ENCODE results near the gene LINC01488. TPM values are rescaled to one million over a fixed set of nuclear protein-coding genes. Genes with fewer than 3 reads are reported as not detected.

Gene LINC01488
- total and polyA plus RNA-seq, 2 donors (not counting 1 experiment from before 2014, with no cell fraction given), result not detected

DNA sequence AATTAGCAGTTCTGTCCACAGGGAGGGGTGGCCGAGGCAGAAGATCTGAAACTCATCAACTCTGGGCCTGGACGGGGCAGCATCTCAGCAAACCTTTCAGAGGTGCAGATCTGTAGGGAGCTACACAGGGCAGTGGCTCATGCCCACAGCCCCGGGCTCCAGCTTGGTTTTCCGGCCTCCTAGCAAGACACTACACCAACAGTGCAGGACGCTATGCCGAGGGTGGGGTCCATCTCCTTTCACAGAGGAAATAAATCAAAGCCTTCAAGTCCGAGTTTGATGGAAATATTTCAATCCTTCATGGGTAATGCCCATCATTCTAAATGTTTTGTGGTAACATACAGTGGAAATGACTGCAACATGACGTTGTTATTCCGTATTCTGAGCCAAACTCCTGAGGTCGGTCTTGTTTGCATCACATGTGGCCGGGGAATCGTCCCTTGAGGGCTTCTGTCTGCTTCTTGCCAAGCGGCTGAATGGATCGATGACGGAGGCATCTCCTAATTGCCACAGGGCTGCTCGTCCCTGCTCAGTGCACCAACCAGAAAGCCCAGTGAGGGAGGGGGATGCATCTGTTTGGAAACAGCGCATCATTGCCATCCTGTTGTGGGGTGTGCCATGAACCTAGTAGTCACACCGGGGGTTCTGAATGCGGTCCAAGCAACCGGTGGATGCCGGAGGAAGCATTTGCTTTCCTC lies 30.0 kb downstream of the LINC01488 start:
- H3K4me3 ChIP-seq (ENCODE audit: control extremely low read depth in 1 of 5, extremely low read depth in 1 of 5, insufficient read depth in 1 of 5, low read depth in 2 of 5, low read length in 4 of 5), result no peak overlapping the region
- no peak overlapping the region for H2AFZ ChIP-seq (ENCODE audit: insufficient read depth, low read depth, low read length, poor library complexity, severe bottlenecking)
- ATAC-seq (ENCODE audit: low read depth) (no peak), DNase-seq (no peak)
- Mint-ChIP-seq H3K9me3 (ENCODE audit: insufficient read depth) (peaks cover 6% of the 10 kb centered on the region), H3K27me3 (peaks cover 13% of the 10 kb centered on the region), H3K4me1 (peaks cover 10% of the 10 kb centered on the region), H3K27ac (no peak overlapping the region), H3K4me3 (no peak overlapping the region)
- ChIA-PET CTCF (no interaction called here), POLR2A (no interaction called here)
- H3K79me2 ChIP-seq (ENCODE audit: control insufficient read depth, insufficient read depth, low read length), result no peaks in the 10 kb centered on the region
- peaks cover 4 to 14% of the 10 kb centered on the region in 2 donors for H3K4me1 ChIP-seq (ENCODE audit: control insufficient read depth in 2 of 2, insufficient read depth in 2 of 2, low read length in 2 of 2)
- no peaks in the 10 kb centered on the region for H4K20me1 ChIP-seq (ENCODE audit: control insufficient read depth, insufficient read depth, low read length, poor library complexity, severe bottlenecking)
- H3K9me3 ChIP-seq (ENCODE audit: control extremely low read depth in 1 of 3, control insufficient read depth in 2 of 3, insufficient read depth in 1 of 3, low read length in 2 of 3), result peaks cover 0 to 18% (median 8%) of the 10 kb centered on the region in 3 donors
- intact Hi-C loops (cut with micrococcal nuclease), result no loop called here
- H3K9ac ChIP-seq (ENCODE audit: low read length), result no peak overlapping the region
- TF ChIP-seq EZH2 (IDR thresholded peaks at IDR 0.05; ENCODE audit: borderline replicate concordance, insufficient read depth, low read depth, low read length, poor library complexity, severe bottlenecking), result no peak
- TF ChIP-seq, protein P1, sequence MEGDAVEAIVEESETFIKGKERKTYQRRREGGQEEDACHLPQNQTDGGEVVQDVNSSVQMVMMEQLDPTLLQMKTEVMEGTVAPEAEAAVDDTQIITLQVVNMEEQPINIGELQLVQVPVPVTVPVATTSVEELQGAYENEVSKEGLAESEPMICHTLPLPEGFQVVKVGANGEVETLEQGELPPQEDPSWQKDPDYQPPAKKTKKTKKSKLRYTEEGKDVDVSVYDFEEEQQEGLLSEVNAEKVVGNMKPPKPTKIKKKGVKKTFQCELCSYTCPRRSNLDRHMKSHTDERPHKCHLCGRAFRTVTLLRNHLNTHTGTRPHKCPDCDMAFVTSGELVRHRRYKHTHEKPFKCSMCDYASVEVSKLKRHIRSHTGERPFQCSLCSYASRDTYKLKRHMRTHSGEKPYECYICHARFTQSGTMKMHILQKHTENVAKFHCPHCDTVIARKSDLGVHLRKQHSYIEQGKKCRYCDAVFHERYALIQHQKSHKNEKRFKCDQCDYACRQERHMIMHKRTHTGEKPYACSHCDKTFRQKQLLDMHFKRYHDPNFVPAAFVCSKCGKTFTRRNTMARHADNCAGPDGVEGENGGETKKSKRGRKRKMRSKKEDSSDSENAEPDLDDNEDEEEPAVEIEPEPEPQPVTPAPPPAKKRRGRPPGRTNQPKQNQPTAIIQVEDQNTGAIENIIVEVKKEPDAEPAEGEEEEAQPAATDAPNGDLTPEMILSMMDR (IDR thresholded peaks at IDR 0.05), result no peak
- H3K27ac ChIP-seq (ENCODE audit: low read length in 2 of 2), result no peak overlapping the region
- H3K27me3 ChIP-seq (replicated peaks in 1 of 4; ENCODE audit: control extremely low read depth in 1 of 4, control insufficient read depth in 3 of 4, insufficient read depth in 4 of 4, low read length in 3 of 4), result no peaks in the 10 kb centered on the region
- no peak overlapping the region for H3K4me2 ChIP-seq (replicated peaks; ENCODE audit: low read depth, low read length, poor library complexity, severe bottlenecking)
- no peaks in the 10 kb centered on the region for H3K36me3 ChIP-seq (replicated peaks in 1 of 2; ENCODE audit: control extremely low read depth in 1 of 2, control insufficient read depth in 1 of 2, extremely low read depth in 1 of 2, insufficient read depth in 2 of 2, low read length in 1 of 2)
- WGBS (ENCODE audit: insufficient coverage), result 94% methylated on average over 15 of the region's 21 CpGs

DNA sequence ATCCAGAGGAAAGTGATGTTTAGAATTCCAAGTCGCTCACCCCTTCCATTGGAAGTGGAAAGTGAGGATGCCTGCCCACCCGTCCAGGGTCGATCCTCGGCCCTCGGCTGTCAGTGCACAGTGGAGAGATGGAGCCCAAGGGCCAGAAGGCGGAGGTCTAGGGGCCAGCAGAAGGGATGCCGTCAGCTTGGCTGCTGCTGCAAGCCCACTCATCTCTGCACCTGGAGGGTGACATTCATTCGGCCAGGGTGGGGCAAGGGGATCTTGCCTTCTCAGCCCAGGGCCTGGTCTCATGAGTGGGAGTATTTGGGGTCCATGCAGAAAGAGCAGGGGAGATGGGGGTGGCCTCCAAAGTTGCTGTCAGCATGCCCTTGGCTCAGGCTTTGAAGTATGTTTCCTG lies 30.7 kb downstream of the LINC01488 start:
- WGBS (ENCODE audit: insufficient coverage), result 94% methylated on average over 8 of the region's 8 CpGs
- H2AFZ ChIP-seq (ENCODE audit: insufficient read depth, low read depth, low read length, poor library complexity, severe bottlenecking), result no peak overlapping the region
- H3K27me3 ChIP-seq (replicated peaks in 1 of 4; ENCODE audit: control extremely low read depth in 1 of 4, control insufficient read depth in 3 of 4, insufficient read depth in 4 of 4, low read length in 3 of 4), result no peaks in the 10 kb centered on the region
- H3K36me3 ChIP-seq (replicated peaks in 1 of 2; ENCODE audit: control extremely low read depth in 1 of 2, control insufficient read depth in 1 of 2, extremely low read depth in 1 of 2, insufficient read depth in 2 of 2, low read length in 1 of 2), result no peaks in the 10 kb centered on the region
- peaks cover 6% of the 10 kb centered on the region for H3K9me3 Mint-ChIP-seq (ENCODE audit: insufficient read depth)
- CTCF ChIA-PET, result no interaction called here
- no peaks in the 10 kb centered on the region for H4K20me1 ChIP-seq (ENCODE audit: control insufficient read depth, insufficient read depth, low read length, poor library complexity, severe bottlenecking)
- TF ChIP-seq, protein P1 (IDR thresholded peaks at IDR 0.05), result no peak
- no peak for TF ChIP-seq EZH2 (IDR thresholded peaks at IDR 0.05; ENCODE audit: borderline replicate concordance, insufficient read depth, low read depth, low read length, poor library complexity, severe bottlenecking)
- no peak overlapping the region for H3K4me2 ChIP-seq (replicated peaks; ENCODE audit: low read depth, low read length, poor library complexity, severe bottlenecking)
- DNase-seq (no peak), ATAC-seq (ENCODE audit: low read depth) (no peak)
- H3K4me1 ChIP-seq (ENCODE audit: control insufficient read depth in 2 of 2, insufficient read depth in 2 of 2, low read length in 2 of 2), result peaks cover 4 to 14% of the 10 kb centered on the region in 2 donors
- H3K27me3 Mint-ChIP-seq, result peaks cover 13% of the 10 kb centered on the region
- H3K9me3 ChIP-seq (ENCODE audit: control extremely low read depth in 1 of 3, control insufficient read depth in 2 of 3, insufficient read depth in 1 of 3, low read length in 2 of 3), result peaks cover 0 to 24% (median 14%) of the 10 kb centered on the region in 3 donors
- H3K4me3 ChIP-seq (ENCODE audit: control extremely low read depth in 1 of 5, extremely low read depth in 1 of 5, insufficient read depth in 1 of 5, low read depth in 2 of 5, low read length in 4 of 5), result no peak overlapping the region
- no peak overlapping the region for H3K27ac ChIP-seq (ENCODE audit: low read length in 2 of 2)
- intact Hi-C loops (cut with micrococcal nuclease), result no loop called here
- POLR2A ChIA-PET, result no interaction called here
- peaks cover 10% of the 10 kb centered on the region for H3K4me1 Mint-ChIP-seq
- no peak overlapping the region for H3K27ac Mint-ChIP-seq
- no peaks in the 10 kb centered on the region for H3K79me2 ChIP-seq (ENCODE audit: control insufficient read depth, insufficient read depth, low read length)
- no peak overlapping the region for H3K4me3 Mint-ChIP-seq
- no peak overlapping the region for H3K9ac ChIP-seq (ENCODE audit: low read length)

Data from B cell (primary cell).